ENCODE data around the gene ZPBP2. TPM values are rescaled to one million over a fixed set of nuclear protein-coding genes. Genes with fewer than 3 reads are reported as not detected.
"Not testable (repeated sequence)": the region's sequence is repeated elsewhere in the genome, so short reads cannot be mapped to it uniquely, and the experiment has no call there.

ZPBP2 gene
- total RNA-seq, 3 donors from 2014 or later = not detected

DNA sequence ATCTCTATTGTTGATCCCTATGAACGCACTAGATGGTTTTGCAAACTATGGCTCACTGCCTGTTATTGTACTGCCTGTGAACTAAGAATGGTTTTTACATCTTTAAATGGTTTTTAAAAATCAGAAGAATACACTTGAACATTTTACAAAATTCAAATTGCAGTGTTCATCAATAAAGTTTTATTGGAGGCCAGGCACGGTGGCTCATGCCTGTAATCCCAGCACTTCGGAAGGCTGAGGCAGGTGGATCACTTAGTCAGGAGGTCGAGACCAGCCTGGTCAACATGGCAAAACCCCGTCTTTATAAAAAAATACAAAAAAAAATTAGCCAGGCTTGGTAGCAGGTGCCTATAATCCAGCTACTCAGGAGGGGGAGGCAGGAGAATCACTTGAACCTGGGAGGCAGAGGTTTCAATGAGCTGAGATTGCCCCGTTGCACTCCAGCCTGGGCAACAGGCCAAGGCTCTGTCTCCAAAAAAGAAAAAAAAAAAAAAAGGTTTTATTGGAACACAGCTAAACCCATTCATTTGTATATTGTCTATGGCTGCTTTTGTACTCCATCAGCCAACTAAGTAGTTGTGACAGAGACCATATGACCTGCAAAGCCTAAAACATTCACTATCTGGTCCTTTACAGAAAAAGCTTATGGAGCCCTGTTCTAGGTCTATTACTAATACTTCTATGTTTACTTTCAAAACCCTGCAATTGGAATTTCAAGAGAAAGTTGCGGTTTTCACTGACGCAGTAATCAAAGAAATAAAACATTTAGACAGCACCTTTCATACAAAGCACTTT, 22.8 kb upstream of the ZPBP2 start:
- Histone ChIP-seq H3K4me3 (no peak overlapping the region), H3K4me1 (ENCODE audit: low read depth) (no peaks in the 10 kb centered on the region), H3K9me3 (no peaks in the 10 kb centered on the region), H3K36me3 (ENCODE audit: low read depth) (no peaks in the 10 kb centered on the region)
- DNase-seq = no peak
- TF ChIP-seq, protein P1, sequence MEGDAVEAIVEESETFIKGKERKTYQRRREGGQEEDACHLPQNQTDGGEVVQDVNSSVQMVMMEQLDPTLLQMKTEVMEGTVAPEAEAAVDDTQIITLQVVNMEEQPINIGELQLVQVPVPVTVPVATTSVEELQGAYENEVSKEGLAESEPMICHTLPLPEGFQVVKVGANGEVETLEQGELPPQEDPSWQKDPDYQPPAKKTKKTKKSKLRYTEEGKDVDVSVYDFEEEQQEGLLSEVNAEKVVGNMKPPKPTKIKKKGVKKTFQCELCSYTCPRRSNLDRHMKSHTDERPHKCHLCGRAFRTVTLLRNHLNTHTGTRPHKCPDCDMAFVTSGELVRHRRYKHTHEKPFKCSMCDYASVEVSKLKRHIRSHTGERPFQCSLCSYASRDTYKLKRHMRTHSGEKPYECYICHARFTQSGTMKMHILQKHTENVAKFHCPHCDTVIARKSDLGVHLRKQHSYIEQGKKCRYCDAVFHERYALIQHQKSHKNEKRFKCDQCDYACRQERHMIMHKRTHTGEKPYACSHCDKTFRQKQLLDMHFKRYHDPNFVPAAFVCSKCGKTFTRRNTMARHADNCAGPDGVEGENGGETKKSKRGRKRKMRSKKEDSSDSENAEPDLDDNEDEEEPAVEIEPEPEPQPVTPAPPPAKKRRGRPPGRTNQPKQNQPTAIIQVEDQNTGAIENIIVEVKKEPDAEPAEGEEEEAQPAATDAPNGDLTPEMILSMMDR (IDR thresholded peaks at IDR 0.05) = no peak
- ATAC-seq = no peak
- intact Hi-C loops (cut with DNase I, micrococcal nuclease) = no loop called here

DNA sequence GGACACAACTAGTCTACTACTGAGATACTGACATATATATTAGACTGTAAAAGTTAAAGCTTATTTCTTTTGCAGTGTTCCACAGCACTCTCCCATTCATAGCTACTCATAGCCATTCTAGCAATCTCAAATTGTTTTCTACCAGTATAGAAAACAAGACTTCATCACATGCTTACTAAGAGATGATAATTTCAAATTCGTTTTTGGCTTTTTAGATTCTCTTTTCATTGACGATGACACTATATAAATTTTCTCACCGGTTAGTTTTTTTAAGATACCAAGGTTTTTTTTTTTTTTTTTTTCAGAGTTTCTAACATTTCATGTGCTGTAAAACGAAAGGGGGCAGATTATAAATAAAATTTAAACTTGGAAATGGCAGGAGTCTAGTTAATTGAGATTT, 21.8 kb upstream of the ZPBP2 start:
- DNase-seq (no peak), ATAC-seq (no peak)
- TF ChIP-seq, protein P1 (IDR thresholded peaks at IDR 0.05) = no peak
- intact Hi-C loops (cut with DNase I, micrococcal nuclease) = no loop called here
- Histone ChIP-seq H3K4me1 (ENCODE audit: low read depth) (no peaks in the 10 kb centered on the region), H3K4me3 (no peak overlapping the region), H3K36me3 (ENCODE audit: low read depth) (no peaks in the 10 kb centered on the region), H3K9me3 (no peaks in the 10 kb centered on the region)

DNA sequence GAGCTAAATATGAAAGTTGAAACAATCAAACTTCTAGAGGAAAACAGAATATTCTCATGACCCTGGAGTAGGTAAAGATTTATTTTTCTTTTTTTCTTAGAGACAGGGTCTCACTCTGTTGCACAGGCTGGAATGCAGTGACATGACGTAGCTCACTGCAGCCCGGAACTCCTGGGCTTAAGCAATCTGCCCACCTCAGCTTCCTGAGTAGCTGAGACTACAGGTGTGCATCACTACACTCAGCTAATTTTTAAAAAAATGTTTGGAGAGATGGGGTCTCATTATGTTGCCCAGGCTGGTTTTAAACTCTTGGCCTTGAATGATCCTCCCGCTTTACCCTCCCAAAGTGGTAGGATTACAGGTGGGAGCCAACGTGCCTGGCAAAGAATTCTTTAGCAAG, 19.4 kb upstream of the ZPBP2 start:
- DNase-seq = no peak
- TF ChIP-seq, protein P1 (IDR thresholded peaks at IDR 0.05) = no peak

DNA sequence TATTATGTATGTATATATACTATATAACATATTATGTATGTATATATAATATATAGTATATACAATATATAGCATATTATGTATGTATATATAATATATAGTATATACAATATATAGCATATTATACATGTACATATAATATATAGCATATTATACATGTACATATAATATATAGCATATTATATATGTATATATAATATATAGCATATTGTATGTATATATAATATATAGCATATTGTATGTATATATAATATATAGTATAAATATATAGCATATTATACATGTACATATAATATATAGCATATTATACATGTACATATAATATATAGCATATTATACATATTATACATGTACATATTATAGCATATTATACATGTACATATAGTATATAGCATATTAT, 17.8 kb upstream of the ZPBP2 start:
- H3K4me3 ChIP-seq; DNase-seq; ATAC-seq; intact Hi-C loops (cut with DNase I, micrococcal nuclease); H3K4me1 ChIP-seq (ENCODE audit: low read depth); H3K36me3 ChIP-seq (ENCODE audit: low read depth); H3K9me3 ChIP-seq: not testable (repeated sequence)

More for the DNA sequence above, 19.4 kb upstream of the ZPBP2 start:
- Histone ChIP-seq H3K4me1 (ENCODE audit: low read depth) (no peaks in the 10 kb centered on the region), H3K36me3 (ENCODE audit: low read depth) (no peaks in the 10 kb centered on the region), H3K9me3 (no peaks in the 10 kb centered on the region), H3K4me3 (no peak overlapping the region)
- intact Hi-C loops (cut with DNase I, micrococcal nuclease) = no loop called here
- peak; percentile 29 for ATAC-seq

DNA sequence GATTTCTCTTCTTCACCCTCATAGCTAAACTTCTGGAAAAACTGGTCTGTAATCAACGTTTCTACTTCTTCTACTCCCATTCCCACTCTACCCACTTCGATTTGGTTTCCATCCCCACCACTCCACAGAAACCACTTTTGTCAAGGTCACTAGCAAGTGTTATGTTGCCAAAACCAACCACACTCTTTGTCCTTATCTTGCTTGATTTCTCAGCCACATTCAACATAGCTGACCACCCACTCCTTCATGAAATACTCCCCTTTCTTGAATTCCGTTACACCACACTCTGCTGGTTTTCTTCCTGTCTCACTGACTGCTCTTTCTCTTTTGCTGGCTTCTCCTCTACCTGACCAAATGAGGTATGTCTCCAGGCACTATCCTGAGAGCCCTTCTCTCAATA, 15.8 kb upstream of the ZPBP2 start:
- ATAC-seq = no peak
- intact Hi-C loops (cut with DNase I, micrococcal nuclease) = no loop called here

DNA sequence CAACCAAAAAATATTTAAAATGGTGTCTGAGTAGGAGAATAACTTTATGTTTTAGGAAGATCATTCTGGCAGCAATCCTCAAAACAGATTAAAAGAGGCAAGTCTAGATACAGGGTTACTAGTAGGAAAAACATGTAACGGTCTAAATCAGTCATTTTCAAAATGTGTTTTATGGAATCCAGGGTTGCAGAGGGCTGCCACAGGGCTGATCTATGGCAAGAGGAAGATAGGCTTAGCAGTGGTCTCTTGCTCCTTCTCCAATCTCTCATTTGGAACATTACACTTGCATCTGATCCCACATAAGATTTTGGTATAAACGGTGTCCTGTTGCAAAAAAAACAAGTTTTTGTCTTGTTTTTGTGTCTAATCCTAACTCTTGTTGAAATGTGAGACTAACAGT, 13.1 kb upstream of the ZPBP2 start:
- intact Hi-C loops (cut with DNase I, micrococcal nuclease) = no loop called here
- H3K4me1 ChIP-seq (ENCODE audit: low read depth) = no peaks in the 10 kb centered on the region
- no peaks in the 10 kb centered on the region for H3K9me3 ChIP-seq
- H3K36me3 ChIP-seq (ENCODE audit: low read depth) = no peaks in the 10 kb centered on the region
- TF ChIP-seq, protein P1 (IDR thresholded peaks at IDR 0.05) = no peak
- DNase-seq = no peak
- no peak for ATAC-seq
- H3K4me3 ChIP-seq = no peak overlapping the region

More for the DNA sequence above, 15.8 kb upstream of the ZPBP2 start:
- no peak for DNase-seq
- TF ChIP-seq, protein P1 (IDR thresholded peaks at IDR 0.05) = no peak
- Histone ChIP-seq H3K36me3 (ENCODE audit: low read depth) (no peaks in the 10 kb centered on the region), H3K4me3 (no peak overlapping the region), H3K9me3 (no peaks in the 10 kb centered on the region), H3K4me1 (ENCODE audit: low read depth) (no peaks in the 10 kb centered on the region)

DNA sequence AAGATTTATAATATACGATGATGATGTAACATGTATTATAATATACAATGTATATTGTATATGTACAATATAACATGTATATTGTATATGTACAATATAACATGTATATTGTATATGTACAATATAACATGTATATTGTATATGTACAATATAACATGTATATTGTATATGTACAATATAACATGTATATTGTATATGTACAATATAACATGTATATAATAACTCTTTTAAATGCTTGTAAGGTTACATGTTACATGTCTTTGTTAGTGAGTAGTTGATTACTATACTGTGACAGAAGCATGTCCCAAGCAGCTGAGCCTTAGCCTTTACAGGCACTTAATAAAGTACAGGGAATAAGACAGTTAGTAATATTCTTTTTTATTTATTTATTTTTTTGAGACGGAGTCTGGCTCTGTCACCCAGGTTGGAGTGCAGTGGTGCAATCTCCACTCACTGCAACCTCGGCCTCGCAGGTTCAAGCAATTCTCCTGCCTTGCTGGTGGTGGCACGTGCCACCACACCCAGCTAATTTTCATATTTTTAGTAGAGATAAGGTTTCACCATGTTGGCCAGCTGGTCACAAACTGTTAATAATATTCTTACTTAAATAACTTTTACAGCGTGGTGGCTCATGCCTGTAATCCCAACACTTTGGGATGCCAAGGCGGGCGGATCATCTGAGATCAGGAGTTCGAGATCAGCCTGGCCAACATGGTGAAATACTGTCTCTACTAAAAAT, 11.9 kb upstream of the ZPBP2 start:
- H3K4me1 ChIP-seq (ENCODE audit: low read depth); intact Hi-C loops (cut with DNase I, micrococcal nuclease); H3K36me3 ChIP-seq (ENCODE audit: low read depth); H3K9me3 ChIP-seq; H3K4me3 ChIP-seq; DNase-seq; ATAC-seq: not testable (repeated sequence)

All from mucosa of descending colon (tissue), 3 donors.